Stimulated activated CD4-positive, alpha-beta T cell treated with anti-CD3 and anti-CD28 coated beads, Interleukin-2, amount 100 ng/mL, for 48 hours (primary cell): ENCODE measurements around the gene GABRR3.

ENCODE experiments used
- DNase-seq, 2 donors: peaks; one replicate each; pipeline ENCODE4 v3.0.0-alpha.2; 2020

GABRR3 gene

GRCh38 chr3:97988784-97989568, 46.1 kb downstream of the GABRR3 start:
- DNase-seq, result no peak

GRCh38 chr3:97987306-97987705, 47.8 kb downstream of the GABRR3 start:
- DNase-seq, result no peak

GRCh38 chr3:97983933-97984491, 51.1 kb downstream of the GABRR3 start:
- no peak for DNase-seq

GRCh38 chr3:97981886-97982285, 53.2 kb downstream of the GABRR3 start:
- no peak for DNase-seq

GRCh38 chr3:97979610-97980009, 55.5 kb downstream of the GABRR3 start:
- DNase-seq, result no peak

- DNase-seq, result no peak
Observed at GRCh38 chr3:97975466-97975865, 59.6 kb downstream of the GABRR3 start.

- DNase-seq, result no peak
Observed at GRCh38 chr3:97974996-97975395, 60.1 kb downstream of the GABRR3 start.

- DNase-seq, result no peak
Observed at GRCh38 chr3:97972976-97973375, 62.1 kb downstream of the GABRR3 start.

GRCh38 chr3:97971679-97972567, 63.2 kb downstream of the GABRR3 start, which contains the start of gene RIOX2:
Gene RIOX2 (minus strand): TSS chr3:97972431. CDS start chr3:97967593, 4,838 bp downstream.
- peak; percentile 68 to 69 for DNase-seq

- no peak for DNase-seq
Observed at GRCh38 chr3:97970956-97971620, 64.0 kb downstream of the GABRR3 start.

GRCh38 chr3:97970156-97970555, 65.0 kb downstream of the GABRR3 start:
- DNase-seq, result no peak

- no peak for DNase-seq
Observed at GRCh38 chr3:97969541-97969940, 65.6 kb downstream of the GABRR3 start.

- DNase-seq, result no peak
Observed at GRCh38 chr3:97968376-97968775, 66.7 kb downstream of the GABRR3 start.

- DNase-seq, result no peak
Observed at GRCh38 chr3:97967966-97968365, 67.1 kb downstream of the GABRR3 start.

GRCh38 chr3:97960993-97961766, 73.9 kb downstream of the GABRR3 start:
- no peak for DNase-seq

GRCh38 chr3:97960551-97960950, 74.6 kb downstream of the GABRR3 start:
- no peak for DNase-seq

GRCh38 chr3:97959872-97960271, 75.2 kb downstream of the GABRR3 start:
- DNase-seq, result no peak

GRCh38 chr3:97958796-97959195, 76.3 kb downstream of the GABRR3 start:
- DNase-seq, result no peak

- DNase-seq, result no peak
Observed at GRCh38 chr3:97958396-97958795, 76.7 kb downstream of the GABRR3 start.

GRCh38 chr3:97957617-97958311, 77.4 kb downstream of the GABRR3 start:
- DNase-seq, result no peak

- DNase-seq, result no peak
Observed at GRCh38 chr3:97956051-97956450, 79.1 kb downstream of the GABRR3 start.
